ENCODE measurements around the gene CDH23. TPM values are rescaled to one million over a fixed set of nuclear protein-coding genes. Genes with fewer than 3 reads are reported as not detected.
A peak's percentile ranks its signal among the peaks of the same experiment; 100 is the strongest.

The CDH23 gene
- total RNA-seq, 1 experiment from 2014 or later, result 0.07 TPM

DNA sequence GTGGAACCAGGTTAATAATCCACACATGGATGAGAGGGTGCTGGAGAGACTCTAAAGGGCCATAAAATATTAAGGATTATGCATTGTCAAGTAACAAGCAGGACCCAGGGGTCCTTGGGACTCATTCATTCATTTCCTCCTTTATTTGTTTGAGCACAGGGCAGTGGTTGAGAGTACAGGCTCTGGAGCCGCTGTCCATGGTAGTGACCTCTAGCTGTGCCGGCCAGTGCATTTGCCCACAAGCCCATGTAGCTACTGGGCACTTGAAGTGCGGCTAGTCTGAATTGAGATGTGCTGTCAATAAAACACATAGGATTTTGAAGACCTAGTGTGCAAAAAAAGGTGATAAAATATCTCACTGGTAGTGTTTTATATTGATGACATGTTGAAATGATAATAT lies 185.3 kb downstream of the CDH23 start:
- Mint-ChIP-seq H3K36me3 (ENCODE audit: insufficient read depth, unreplicated experiment) (no peaks in the 10 kb centered on the region), H3K4me3 (ENCODE audit: low read depth, unreplicated experiment) (no peak overlapping the region), H3K9me3 (ENCODE audit: low read depth, unreplicated experiment) (no peaks in the 10 kb centered on the region), H3K27me3 (ENCODE audit: unreplicated experiment) (peaks cover 37% of the 10 kb centered on the region), H3K4me1 (ENCODE audit: low read depth, unreplicated experiment) (no peaks in the 10 kb centered on the region), H3K27ac (ENCODE audit: unreplicated experiment) (no peak overlapping the region)
- CTCF ChIA-PET, result interaction anchor here (0.9 kb wide), 1 partner anchor 12 kb away, joined by 3 read pairs; no protein-coding TSS in a partner anchor
- no peak for TF ChIP-seq CTCF (IDR thresholded peaks at IDR 0.05; ENCODE audit: unreplicated experiment)
- intact Hi-C loops (cut with micrococcal nuclease; ENCODE audit: unreplicated experiment), result no loop called here
- BruUV-seq (replicated peaks), result no TSS peak
- peak; percentile 28 for DNase-seq

- Mint-ChIP-seq H3K27ac (ENCODE audit: unreplicated experiment) (no peak overlapping the region), H3K27me3 (ENCODE audit: unreplicated experiment) (peaks cover 30% of the 10 kb centered on the region), H3K9me3 (ENCODE audit: low read depth, unreplicated experiment) (no peaks in the 10 kb centered on the region), H3K4me3 (ENCODE audit: low read depth, unreplicated experiment) (no peak overlapping the region), H3K4me1 (ENCODE audit: low read depth, unreplicated experiment) (no peaks in the 10 kb centered on the region), H3K36me3 (ENCODE audit: insufficient read depth, unreplicated experiment) (no peaks in the 10 kb centered on the region)
- BruUV-seq (replicated peaks), result no TSS peak
- CTCF ChIA-PET, result interaction anchor here (0.5 to 0.9 kb wide), 2 partner anchors 12 to 87 kb away, joined by 3 read pairs; no protein-coding TSS in a partner anchor
- intact Hi-C loops (cut with micrococcal nuclease; ENCODE audit: unreplicated experiment), result no loop called here
- DNase-seq, result no peak
- no peak for TF ChIP-seq CTCF (IDR thresholded peaks at IDR 0.05; ENCODE audit: unreplicated experiment)
These were observed 186.1 kb downstream of the CDH23 start for GRCh38 chr10:71582506-71583475.

DNA sequence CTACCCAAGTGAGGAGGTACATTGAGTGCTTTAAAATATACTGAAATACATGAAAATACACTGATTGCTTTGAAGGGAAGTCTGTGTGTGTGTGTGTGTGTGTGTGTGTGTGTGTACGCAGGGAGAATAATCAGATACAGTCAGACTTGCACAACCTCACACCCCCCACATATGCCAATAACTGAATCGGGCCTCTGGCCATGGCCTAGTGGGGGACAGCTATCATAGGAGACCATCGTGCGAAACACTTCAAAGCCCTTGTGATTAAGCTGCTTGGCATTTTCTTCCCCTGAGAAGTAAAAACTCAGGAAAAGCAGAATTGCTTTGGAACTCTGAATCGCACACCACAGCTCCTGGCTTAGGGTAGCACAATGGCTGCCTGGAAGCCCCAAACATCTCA lies 187.7 kb downstream of the CDH23 start:
- no peaks in the 10 kb centered on the region for H3K36me3 Mint-ChIP-seq (ENCODE audit: insufficient read depth, unreplicated experiment)

More for the DNA sequence above, 187.7 kb downstream of the CDH23 start:
- TF ChIP-seq CTCF (IDR thresholded peaks at IDR 0.05; ENCODE audit: unreplicated experiment), result no peak
- H3K4me3 Mint-ChIP-seq (ENCODE audit: low read depth, unreplicated experiment), result no peak overlapping the region
- CTCF ChIA-PET, result interaction anchor here (0.7 kb wide), 1 partner anchor 112 kb away, joined by 3 read pairs; no protein-coding TSS in a partner anchor
- no peaks in the 10 kb centered on the region for H3K9me3 Mint-ChIP-seq (ENCODE audit: low read depth, unreplicated experiment)
- no peak overlapping the region for H3K27ac Mint-ChIP-seq (ENCODE audit: unreplicated experiment)
- no TSS peak for BruUV-seq (replicated peaks)
- intact Hi-C loops (cut with micrococcal nuclease; ENCODE audit: unreplicated experiment), result no loop called here
- H3K4me1 Mint-ChIP-seq (ENCODE audit: low read depth, unreplicated experiment), result no peaks in the 10 kb centered on the region
- peaks cover 13% of the 10 kb centered on the region for H3K27me3 Mint-ChIP-seq (ENCODE audit: unreplicated experiment)
- no peak for DNase-seq
